Bronchial epithelial cell (primary cell): ENCODE data around the gene ZNF256. TPM values are rescaled to one million over a fixed set of nuclear protein-coding genes. Genes with fewer than 3 reads are reported as not detected.

ENCODE experiments used
- DNase-seq: peaks from one replicate; pipeline ENCODE4 v3.0.0-alpha.2; 2010; ENCODE audit warnings: low read depth
- FAIRE-seq: peaks from 2 replicates; lab custom pipeline; 2011; peaks lifted over from hg19 to GRCh38; lab: Jason Lieb, UNC
- H3K27me3 ChIP-seq: 2 replicates; pipeline ENCODE4 v1.5.1; 2011; ENCODE audit warnings: low read length; ENCODE audit not compliant: control insufficient read depth, insufficient read depth
- H3K36me3 ChIP-seq: 2 replicates; pipeline ENCODE4 v1.5.1; 2011; ENCODE audit warnings: low read length; ENCODE audit not compliant: control insufficient read depth, insufficient read depth
- H3K4me3 ChIP-seq: 2 replicates; pipeline ENCODE4 v1.5.1; 2011; ENCODE audit warnings: mild to moderate bottlenecking, low read depth, low read length, control low read depth
- CTCF ChIP-seq: IDR thresholded peaks from 2 replicates; pipeline ENCODE4 v1.5.1; 2011; ENCODE audit warnings: mild to moderate bottlenecking, moderate library complexity, low read length, control low read depth, inconsistent platforms; ENCODE audit not compliant: insufficient read depth, severe bottlenecking
- total RNA-seq: library from RNA; depleted of rRNA; stranded (reverse); fragments of >200 nt; gene quantifications from 2 replicates; pipeline ENCODE4 v1.2.1, GENCODE V29; 2014

The ZNF256 gene
- total RNA-seq, 1 donor from 2014 or later, result 8.4 TPM

- no peak for FAIRE-seq
Observed at GRCh38 chr19:57961785-57962184, 14.3 kb upstream of the ZNF256 start.

GRCh38 chr19:57954996-57955395 lies 7.5 kb upstream of the ZNF256 start:
- Histone ChIP-seq H3K27me3 (no peaks in the 10 kb centered on the region), H3K36me3 (no peaks in the 10 kb centered on the region), H3K4me3 (no peak overlapping the region)
- DNase-seq, result no peak
- no peak for FAIRE-seq
- TF ChIP-seq CTCF, result no peak

More at GRCh38 chr19:57961785-57962184, 14.3 kb upstream of the ZNF256 start:
- DNase-seq, result no peak
- H3K27me3 ChIP-seq, result no peaks in the 10 kb centered on the region
- no peaks in the 10 kb centered on the region for H3K36me3 ChIP-seq
- no peak for TF ChIP-seq CTCF
- H3K4me3 ChIP-seq, result no peak overlapping the region

- TF ChIP-seq CTCF, result no peak
- H3K27me3 ChIP-seq, result no peaks in the 10 kb centered on the region
- no peak for FAIRE-seq
Observed at GRCh38 chr19:57949702-57950101, 2.2 kb upstream of the ZNF256 start.

GRCh38 chr19:57949296-57949695 lies 1.8 kb upstream of the ZNF256 start:
- DNase-seq (no peak), FAIRE-seq (no peak)
- TF ChIP-seq CTCF, result no peak
- Histone ChIP-seq H3K36me3 (no peaks in the 10 kb centered on the region), H3K27me3 (no peaks in the 10 kb centered on the region), H3K4me3 (no peak overlapping the region)

More at GRCh38 chr19:57949702-57950101, 2.2 kb upstream of the ZNF256 start:
- DNase-seq, result no peak
- Histone ChIP-seq H3K36me3 (no peaks in the 10 kb centered on the region), H3K4me3 (no peak overlapping the region)

- Histone ChIP-seq H3K4me3 (peak overlapping the region; percentile 86), H3K36me3 (peaks cover 11% of the 10 kb centered on the region), H3K27me3 (no peaks in the 10 kb centered on the region)
- DNase-seq (no peak), FAIRE-seq (no peak)
- TF ChIP-seq CTCF, result no peak
Observed at GRCh38 chr19:57947088-57947418, 453 bp downstream of the ZNF256 start.

- H3K4me3 ChIP-seq, result peak overlapping the region; percentile 86
- DNase-seq (no peak), FAIRE-seq (no peak)
- H3K36me3 ChIP-seq, result peaks cover 18% of the 10 kb centered on the region
- TF ChIP-seq CTCF, result no peak
- no peaks in the 10 kb centered on the region for H3K27me3 ChIP-seq
Observed at GRCh38 chr19:57946316-57946715, 1.2 kb downstream of the ZNF256 start.
